IPS-NIHi11 (cell line): Measurements from ENCODE around the gene YIPF2.

ENCODE experiments used
- DNase-seq: peaks from one replicate; pipeline ENCODE4 v3.0.0; 2012; ENCODE audit warnings: mixed read lengths, low spot score

YIPF2 gene

GRCh38 chr19:10936661-10937084 lies 8.2 kb upstream of the YIPF2 start:
- DNase-seq = peak; percentile 74

- DNase-seq = no peak
Measured at GRCh38 chr19:10935371-10936059, 7.1 kb upstream of the YIPF2 start.

DNA sequence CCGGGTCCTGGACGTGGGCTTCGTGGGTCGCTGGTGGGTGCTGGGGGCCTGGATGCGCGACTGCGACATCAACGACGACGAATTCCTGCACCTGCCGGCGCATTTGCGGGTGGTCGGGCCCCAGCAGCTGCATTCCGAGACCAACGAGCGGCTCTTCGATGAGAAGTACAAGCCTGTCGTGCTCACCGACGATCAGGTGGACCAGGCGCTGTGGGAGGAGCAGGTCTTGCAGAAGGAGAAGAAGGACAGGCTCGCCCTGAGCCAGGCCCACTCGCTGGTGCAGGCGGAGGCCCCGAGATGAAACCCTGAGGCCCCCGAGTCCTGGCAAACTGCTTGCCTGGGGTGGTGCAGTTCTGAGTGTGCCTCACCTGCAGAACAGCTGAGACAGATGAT lies 959 bp upstream of the YIPF2 start:
- no peak for DNase-seq

DNA sequence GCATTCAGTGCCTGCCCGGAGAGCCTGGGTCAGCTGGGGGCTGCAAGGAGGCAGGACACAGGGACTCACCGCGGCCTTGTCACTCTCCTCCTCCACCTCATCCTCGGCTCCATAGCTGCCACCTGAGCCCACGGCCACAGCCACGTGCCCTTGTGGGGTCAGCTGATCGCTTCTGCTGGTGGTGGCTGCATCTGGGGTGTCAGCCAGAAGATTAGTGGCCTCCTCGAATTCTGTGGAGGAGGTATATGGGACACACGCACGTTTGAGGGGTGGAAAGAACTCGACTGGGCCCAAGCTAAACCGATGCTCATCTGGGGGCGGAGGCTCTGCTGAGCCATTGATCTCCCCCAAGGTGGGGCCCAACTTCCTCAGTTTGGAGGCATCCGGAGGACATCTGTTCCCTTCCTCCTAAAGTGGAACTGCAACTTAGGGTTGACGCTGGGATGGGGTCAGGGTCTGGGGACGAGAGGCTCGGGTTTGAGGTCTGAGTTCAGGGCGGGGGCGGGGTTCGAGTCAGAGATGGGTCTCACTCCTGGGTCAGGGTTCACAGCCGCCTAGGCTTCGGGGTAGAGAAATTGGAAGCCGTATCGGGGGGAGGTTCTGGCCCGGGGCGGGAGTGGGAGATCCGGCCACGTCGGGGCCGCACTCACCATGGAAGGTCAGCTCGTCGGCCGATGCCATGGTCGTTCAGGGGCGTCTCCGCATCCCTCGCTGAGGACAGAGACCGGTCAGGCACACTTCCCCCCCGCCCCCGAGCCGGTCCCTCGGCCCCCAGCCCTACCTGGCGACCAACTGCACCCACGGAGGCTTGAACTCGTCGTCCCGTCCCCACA lies 493 bp downstream of the YIPF2 start:
- peak; percentile 9 for DNase-seq

- DNase-seq = no peak
Measured at GRCh38 chr19:10924597-10924996, 3.8 kb downstream of the YIPF2 start.

GRCh38 chr19:10923260-10924112 lies 5.0 kb downstream of the YIPF2 start:
- DNase-seq = no peak

GRCh38 chr19:10922638-10923014 lies 5.8 kb downstream of the YIPF2 start:
- no peak for DNase-seq

- DNase-seq = peak; percentile 16
Measured at GRCh38 chr19:10921910-10922637, 6.4 kb downstream of the YIPF2 start.

- DNase-seq = peak; percentile 8
Measured at GRCh38 chr19:10921199-10921909, 7.1 kb downstream of the YIPF2 start.

- DNase-seq = no peak
Measured at GRCh38 chr19:10920781-10921180, 7.7 kb downstream of the YIPF2 start.

GRCh38 chr19:10920288-10920655 lies 8.2 kb downstream of the YIPF2 start:
- DNase-seq = no peak

DNA sequence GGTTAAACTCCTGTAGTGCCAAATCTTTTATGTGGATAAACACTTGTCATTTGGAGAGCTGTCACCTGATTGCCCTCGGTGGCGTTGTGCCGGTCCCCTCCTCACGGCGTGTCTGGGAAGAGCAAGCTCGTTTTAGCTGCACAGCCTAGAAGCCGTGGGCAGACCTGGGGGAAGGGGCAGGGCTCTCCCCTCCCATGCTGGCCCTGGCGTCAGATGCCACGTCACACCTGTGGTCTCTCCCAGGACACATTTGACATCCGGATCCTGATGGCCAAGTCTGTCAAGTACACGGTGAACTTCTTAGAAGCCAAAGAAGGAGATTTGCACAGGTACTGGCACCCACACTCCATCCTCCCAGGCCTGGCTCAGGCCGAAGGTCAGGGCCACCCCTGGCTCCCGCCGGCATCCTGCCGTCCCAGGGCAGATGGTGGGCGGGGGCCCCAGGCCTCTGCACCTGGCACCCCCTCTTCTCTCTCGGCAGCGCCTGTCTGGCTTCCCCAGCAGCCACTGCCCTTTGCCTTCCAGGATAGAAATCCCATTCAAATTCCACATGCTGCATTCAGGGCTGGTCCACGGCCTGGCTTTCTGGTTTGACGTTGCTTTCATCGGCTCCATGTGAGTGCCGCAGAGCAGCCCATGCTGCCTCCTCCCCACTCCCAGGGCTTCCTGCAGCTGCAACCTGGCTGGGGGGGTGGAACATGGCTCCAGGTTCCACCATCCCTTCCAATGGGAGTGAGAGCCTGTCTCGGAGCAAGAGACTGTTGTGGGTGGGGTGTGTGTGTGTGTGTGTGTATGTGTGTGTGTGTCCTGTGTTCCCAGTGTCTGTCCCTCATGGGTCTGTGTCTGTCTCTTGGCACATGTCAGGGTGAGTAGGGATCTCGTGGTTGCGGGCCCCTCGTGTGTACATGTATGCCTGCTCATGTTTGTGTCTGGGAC lies 8.8 kb downstream of the YIPF2 start:
- DNase-seq = peak; percentile 8

GRCh38 chr19:10918359-10918758 lies 10.1 kb downstream of the YIPF2 start:
- DNase-seq = no peak

- DNase-seq = no peak
Measured at GRCh38 chr19:10916602-10917001, 11.8 kb downstream of the YIPF2 start.

DNA sequence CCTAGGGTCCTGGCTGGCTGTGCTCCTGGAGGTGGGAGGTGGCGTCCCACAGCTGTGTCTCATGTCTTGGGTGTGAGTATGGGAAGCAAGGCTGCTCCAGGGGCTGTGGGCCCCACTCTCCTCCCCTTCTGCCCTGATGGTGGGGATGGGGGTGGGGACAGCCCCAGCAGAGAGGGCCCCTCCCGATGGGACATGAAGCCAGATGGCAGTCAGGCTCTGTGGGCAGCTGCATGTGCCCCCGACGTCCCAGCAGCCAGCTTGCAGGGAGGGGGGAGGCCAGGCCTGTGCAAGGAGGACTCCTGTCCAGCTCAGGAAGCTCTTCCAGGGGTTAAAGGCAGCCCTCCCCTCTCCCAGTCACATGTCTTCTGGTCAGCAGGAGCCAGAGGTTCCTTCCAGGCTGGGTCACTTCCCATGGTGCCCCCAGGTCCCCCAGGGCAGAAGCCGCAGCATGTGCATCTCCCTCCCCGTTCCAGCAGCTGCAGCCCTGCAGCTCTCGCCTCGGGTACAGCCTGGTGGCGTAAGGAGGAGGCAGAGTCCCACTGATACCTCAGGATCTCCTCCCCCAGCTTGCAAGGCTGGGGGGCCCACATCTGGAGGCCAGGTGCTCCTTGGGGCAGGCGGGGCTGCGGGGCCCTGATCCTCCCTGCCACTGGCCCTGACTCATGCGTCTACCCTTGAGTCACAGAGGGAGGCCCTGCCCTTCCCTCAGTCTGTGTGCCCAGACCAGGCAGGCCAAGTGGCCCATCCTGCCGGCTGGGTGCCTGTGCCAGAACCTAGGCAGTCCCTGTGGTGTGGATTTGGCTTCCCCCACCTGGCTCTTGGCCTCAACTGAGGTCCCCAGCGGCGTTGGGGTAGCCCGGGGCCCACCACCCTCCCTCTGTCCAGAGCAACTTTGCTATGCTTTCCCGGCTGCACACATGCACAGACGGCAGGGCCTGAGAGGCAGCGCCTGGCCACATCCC lies 13.0 kb downstream of the YIPF2 start:
- no peak for DNase-seq

DNA sequence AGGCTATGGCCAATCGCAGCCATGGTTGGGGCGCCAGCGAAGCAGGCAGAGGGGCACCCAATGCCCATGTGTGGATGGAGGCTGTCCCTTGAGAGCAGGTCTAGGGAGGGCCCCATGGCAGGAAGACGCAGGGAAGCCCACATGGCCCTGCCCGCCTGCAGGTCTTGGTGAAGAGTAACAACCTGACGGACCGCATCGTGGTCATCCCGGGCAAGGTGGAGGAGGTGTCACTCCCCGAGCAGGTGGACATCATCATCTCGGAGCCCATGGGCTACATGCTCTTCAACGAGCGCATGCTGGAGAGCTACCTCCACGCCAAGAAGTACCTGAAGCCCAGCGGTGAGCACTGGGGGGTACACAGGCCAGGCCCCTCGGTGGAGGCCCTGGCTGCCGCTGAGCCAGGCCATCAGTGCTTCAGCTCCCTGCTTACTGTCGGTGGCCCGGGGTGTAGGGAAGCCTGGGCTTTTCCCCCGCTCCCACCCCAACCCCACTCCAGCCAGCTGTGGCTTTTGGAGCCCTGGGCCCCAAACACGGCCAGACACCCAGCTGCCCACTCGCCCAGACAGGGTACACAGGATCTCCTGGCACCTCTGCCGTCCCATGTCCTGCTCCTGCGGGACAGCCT lies 14.6 kb downstream of the YIPF2 start:
- no peak for DNase-seq

DNA sequence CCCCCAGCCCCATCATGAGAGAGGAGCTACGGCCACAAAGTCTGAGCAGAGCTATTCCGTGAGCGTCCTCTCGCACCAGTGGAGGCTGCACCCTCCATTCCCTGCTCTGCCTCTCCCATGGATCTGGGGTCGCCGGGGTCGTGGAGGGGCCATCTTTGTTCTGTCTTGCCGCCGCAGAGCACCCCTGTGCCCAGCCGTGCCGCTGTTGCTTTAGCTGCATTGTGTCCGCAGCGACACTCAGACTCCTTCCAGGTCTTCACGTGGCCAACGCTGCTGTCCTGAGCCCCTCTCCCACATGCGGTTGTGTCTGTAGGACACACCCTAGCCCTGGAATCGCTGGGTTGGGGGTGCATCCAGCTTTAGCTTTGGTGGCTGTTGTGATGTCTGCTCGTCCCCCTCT lies 15.8 kb downstream of the YIPF2 start:
- DNase-seq = no peak

DNA sequence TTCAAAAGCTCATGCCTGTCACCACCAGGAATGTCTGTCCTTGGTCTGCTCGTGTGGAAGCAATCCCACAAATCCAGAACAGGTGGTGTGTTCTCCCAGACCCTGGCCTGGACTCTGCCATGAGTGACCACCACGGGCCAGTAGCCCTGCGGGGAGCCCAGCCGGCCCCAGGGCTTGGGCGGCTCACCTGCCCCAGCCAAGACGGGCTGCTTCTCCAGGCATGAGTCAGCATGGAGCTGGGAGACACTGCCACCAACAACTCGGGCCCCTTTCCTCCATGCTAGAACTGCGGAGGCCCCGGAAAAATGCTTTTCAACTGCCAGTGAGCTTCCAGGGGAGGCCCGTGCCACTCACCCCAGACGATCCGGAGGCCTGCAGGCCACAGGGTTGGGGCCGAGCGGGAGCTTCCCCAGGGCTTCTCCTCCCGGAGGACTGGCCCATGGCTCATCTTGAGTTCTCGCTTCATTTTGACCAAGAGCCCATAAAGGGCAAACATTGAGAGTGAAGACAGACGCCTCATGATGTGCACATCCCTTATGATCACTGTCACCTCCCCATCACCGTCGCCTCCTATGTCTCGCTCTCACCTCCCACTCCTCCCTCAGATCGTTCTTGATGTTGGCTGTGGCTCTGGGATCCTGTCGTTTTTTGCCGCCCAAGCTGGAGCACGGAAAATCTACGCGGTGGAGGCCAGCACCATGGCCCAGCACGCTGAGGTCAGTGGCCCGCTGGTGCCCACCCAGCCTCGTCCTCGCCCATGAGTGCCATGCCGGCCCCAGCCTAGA lies 16.7 kb downstream of the YIPF2 start:
- DNase-seq = no peak
